Kidney (tissue), 14 donors: ENCODE measurements around the gene ZSCAN10. TPM values are rescaled to one million over a fixed set of nuclear protein-coding genes. Genes with fewer than 3 reads are reported as not detected.
A peak's percentile ranks its signal among the peaks of the same experiment; 100 is the strongest.
"Not testable (repeated sequence)": the region's sequence is repeated elsewhere in the genome, so short reads cannot be mapped to it uniquely, and the experiment has no call there.

Experiments used
- DNase-seq, 5 donors: peaks; one replicate each; pipeline ENCODE4 v3.0.0-alpha.2; 2013 to 2020
- FAIRE-seq: peaks from 2 replicates; lab custom pipeline; 2012; peaks lifted over from hg19 to GRCh38; lab: Jason Lieb, UNC
- H3K27ac ChIP-seq, 2 donors: one replicate each; pipeline ENCODE4 v1.7.0; 2013; ENCODE audit warnings: low read depth in 2 of 2, low read length in 2 of 2, inconsistent platforms in 1 of 2
- H3K27me3 ChIP-seq: one replicate; pipeline ENCODE4 v1.7.1; 2013; ENCODE audit warnings: low read length, inconsistent platforms; ENCODE audit not compliant: control insufficient read depth, insufficient read depth
- H3K36me3 ChIP-seq, 3 donors: one replicate each; pipeline versions ENCODE4 v1.7.0 to v1.7.1; 2013; ENCODE audit warnings: low read length in 3 of 3, control low read depth in 1 of 3, inconsistent platforms in 1 of 3; ENCODE audit not compliant: insufficient read depth in 3 of 3, control insufficient read depth in 2 of 3
- H3K4me1 ChIP-seq, 3 donors: one replicate each; pipeline versions ENCODE4 v1.7.0 to v1.7.1; 2013; ENCODE audit warnings: low read length in 3 of 3, inconsistent platforms in 1 of 3, low read depth in 1 of 3; ENCODE audit not compliant: control insufficient read depth in 2 of 3, insufficient read depth in 2 of 3
- H3K4me3 ChIP-seq, 3 donors: one replicate each; pipeline versions ENCODE4 v1.7.0 to v1.8.1; 2013; ENCODE audit warnings: low read length in 3 of 3, control low read depth in 1 of 3, inconsistent platforms in 1 of 3
- H3K9ac ChIP-seq, 3 donors: one replicate each; pipeline versions ENCODE4 v1.7.0 to v1.7.1; 2013; ENCODE audit warnings: low read length in 3 of 3, control low read depth in 1 of 3, inconsistent platforms in 1 of 3
- H3K9me3 ChIP-seq, 3 donors: one replicate each; pipeline versions ENCODE4 v1.7.0 to v1.7.1; 2013; ENCODE audit warnings: low read length in 3 of 3, control low read depth in 1 of 3, inconsistent platforms in 1 of 3; ENCODE audit not compliant: control insufficient read depth in 2 of 3, insufficient read depth in 1 of 3
- intact Hi-C: fragments of 100-400 bp; cut with DNase I; formaldehyde crosslinking; loops from one replicate; pipeline ENCODE4 v1.11.1; 2022
- polyA plus RNA-seq: library from polyadenylated mRNA; stranded (reverse); fragments of 350-450 nt; fragmentation: Illumina TruSeq; extraction: RNeasy Lipid Tissue Mini Kit (QIAGEN cat#74804); gene quantifications from one replicate; pipeline ENCODE4 v1.2.3, GENCODE V29; 2014; ENCODE audit warnings: low read depth, low replicate concordance; ENCODE audit not compliant: insufficient read depth
- total RNA-seq: library from RNA; stranded (reverse); fragmentation: NEBNext Ultra II Directional; extraction: Animal tissue kit (Norgen Biotek cat#: 25700); gene quantifications from one replicate; pipeline ENCODE4 v1.2.1, GENCODE V29; 2021
- TF ChIP-seq, protein P1 (sequence below): IDR thresholded peaks from 3 replicates; pipeline ENCODE4 v1.5.1; 2012; ENCODE audit warnings: mild to moderate bottlenecking, moderate library complexity, borderline replicate concordance; ENCODE audit not compliant: insufficient read depth; ENCODE audit errors: extremely low read depth
- donor health status: control.
- donor health status: control.
- donor health status: control.
- donor health status: control.
- donor health status: control.
- donor health status: DM: yes; HTN: yes; CAD: no.
- donor health status: Normal renal cell carcinoma (clear cell type).

The ZSCAN10 gene
- total and polyA plus RNA-seq, 2 donors from 2014 or later, result not detected

DNA sequence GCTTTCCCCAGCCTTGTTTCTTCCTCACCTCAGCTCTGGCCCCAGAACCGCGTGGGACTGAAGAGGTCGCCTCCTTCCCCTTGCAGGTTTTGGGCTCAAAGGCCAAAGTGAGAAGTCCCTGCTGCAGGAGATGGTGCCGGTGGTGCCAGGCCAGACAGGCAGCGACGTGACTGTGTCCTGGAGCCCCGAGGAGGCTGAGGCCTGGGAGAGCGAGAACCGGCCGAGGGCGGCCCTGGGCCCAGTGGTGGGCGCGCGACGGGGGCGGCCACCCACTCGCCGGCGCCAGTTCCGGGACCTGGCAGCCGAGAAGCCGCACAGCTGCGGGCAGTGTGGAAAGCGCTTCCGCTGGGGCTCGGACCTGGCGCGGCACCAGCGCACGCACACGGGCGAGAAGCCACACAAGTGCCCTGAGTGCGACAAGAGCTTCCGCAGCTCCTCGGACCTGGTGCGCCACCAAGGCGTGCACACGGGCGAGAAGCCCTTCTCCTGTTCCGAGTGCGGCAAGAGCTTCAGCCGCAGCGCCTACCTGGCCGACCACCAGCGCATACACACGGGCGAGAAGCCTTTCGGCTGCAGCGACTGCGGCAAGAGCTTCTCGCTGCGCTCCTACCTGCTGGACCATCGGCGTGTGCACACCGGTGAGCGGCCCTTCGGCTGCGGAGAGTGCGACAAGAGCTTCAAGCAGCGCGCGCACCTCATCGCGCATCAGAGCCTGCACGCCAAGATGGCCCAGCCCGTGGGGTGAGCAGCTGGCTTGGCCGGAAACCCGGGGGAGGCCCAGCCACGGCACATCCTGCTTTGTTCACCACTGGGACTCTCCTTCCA is 41.7 kb upstream of the ZSCAN10 start:
- Histone ChIP-seq H3K9ac (no peak overlapping the region), H3K36me3 (peaks cover 0 to 7% (median 0%) of the 10 kb centered on the region in 3 donors), H3K4me1 (peaks cover 0 to 3% (median 0%) of the 10 kb centered on the region in 3 donors), H3K27me3 (no peaks in the 10 kb centered on the region), H3K9me3 (no peaks in the 10 kb centered on the region), H3K27ac (no peak overlapping the region), H3K4me3 (no peak overlapping the region)
- TF ChIP-seq, protein P1, sequence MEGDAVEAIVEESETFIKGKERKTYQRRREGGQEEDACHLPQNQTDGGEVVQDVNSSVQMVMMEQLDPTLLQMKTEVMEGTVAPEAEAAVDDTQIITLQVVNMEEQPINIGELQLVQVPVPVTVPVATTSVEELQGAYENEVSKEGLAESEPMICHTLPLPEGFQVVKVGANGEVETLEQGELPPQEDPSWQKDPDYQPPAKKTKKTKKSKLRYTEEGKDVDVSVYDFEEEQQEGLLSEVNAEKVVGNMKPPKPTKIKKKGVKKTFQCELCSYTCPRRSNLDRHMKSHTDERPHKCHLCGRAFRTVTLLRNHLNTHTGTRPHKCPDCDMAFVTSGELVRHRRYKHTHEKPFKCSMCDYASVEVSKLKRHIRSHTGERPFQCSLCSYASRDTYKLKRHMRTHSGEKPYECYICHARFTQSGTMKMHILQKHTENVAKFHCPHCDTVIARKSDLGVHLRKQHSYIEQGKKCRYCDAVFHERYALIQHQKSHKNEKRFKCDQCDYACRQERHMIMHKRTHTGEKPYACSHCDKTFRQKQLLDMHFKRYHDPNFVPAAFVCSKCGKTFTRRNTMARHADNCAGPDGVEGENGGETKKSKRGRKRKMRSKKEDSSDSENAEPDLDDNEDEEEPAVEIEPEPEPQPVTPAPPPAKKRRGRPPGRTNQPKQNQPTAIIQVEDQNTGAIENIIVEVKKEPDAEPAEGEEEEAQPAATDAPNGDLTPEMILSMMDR, result no peak
- intact Hi-C loops, result no loop called here
- FAIRE-seq (no peak), DNase-seq (peak in 2 of 5 donors; percentile 33 to 69)

DNA sequence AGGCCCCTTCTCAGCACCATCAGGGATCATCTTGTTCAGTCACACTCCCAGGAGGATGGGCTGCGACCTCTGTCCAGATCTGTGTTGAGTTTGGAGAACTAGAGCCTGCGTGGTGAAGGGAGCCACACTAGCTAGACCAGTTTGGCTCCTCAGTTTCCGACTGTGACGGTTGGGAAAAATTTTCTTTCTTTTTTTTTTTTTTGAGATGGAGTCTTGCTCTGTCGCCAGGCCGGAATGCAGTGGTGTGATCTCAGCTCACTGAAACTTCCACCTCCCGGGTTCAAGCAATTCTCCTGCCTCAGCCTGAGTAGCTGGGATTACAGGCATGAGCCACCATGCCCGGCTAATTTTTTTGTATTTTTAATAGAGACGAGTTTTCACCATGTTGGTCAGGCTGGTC is 40.5 kb upstream of the ZSCAN10 start:
- intact Hi-C loops, H3K36me3 ChIP-seq, H3K27ac ChIP-seq, FAIRE-seq, H3K9me3 ChIP-seq, DNase-seq, H3K4me1 ChIP-seq, H3K9ac ChIP-seq, H3K4me3 ChIP-seq, H3K27me3 ChIP-seq: not testable (repeated sequence)

DNA sequence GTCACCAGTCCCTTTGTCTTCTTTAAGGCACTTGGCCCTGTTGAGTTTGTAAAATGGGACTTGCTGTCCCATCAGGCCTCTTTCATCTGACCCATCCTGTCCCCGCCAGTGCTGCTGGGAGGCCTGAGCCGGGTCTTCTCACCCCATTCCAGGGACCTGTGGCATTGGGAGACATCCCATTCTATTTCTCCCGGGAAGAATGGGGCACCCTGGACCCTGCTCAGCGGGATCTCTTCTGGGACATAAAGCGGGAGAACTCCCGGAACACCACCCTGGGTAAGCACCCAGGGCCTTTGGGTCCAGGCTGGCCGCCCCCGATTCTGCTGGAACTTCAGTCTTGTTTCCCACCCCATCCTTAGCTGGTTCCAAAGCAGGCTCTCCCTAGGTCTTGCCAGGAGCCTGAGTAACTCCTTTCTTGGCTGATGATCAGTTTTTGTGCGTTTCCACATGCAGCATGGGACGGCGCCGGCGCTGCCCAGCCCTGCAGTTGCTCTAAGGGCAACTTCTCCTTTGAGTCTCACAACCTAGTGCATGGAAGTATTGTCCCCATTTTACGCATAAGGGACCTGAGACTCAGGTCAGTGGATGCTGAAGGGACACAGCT is 39.8 kb upstream of the ZSCAN10 start:
- Histone ChIP-seq H3K27ac (no peak overlapping the region), H3K4me3 (no peak overlapping the region), H3K27me3 (no peaks in the 10 kb centered on the region), H3K4me1 (peaks cover 0 to 6% (median 0%) of the 10 kb centered on the region in 3 donors), H3K36me3 (peaks cover 0 to 7% (median 0%) of the 10 kb centered on the region in 3 donors), H3K9me3 (no peaks in the 10 kb centered on the region), H3K9ac (no peak overlapping the region)
- FAIRE-seq (no peak), DNase-seq (peak in 2 of 5 donors; percentile 28 to 29)
- intact Hi-C loops, result no loop called here
- TF ChIP-seq, protein P1, result no peak

DNA sequence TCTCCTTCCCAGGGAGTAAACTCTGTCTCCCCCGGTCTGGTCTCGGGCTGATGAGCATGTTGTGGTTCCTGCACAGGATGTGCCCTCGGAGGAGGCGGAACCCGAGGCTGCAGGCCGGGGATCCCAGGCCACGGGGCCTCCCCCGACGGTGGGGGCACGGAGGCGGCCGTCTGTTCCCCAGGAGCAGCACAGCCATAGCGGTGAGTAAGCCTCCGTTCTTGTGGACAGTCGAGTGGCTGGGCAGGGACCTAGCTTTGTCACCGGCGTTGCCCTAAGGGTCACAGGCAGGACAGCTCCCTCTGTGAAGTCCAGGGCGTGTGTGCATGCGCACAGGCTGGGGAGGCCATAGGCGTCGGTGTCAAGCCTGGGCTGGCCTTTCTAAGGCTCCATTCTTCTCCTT is 39.2 kb upstream of the ZSCAN10 start:
- DNase-seq (peak in 1 of 5 donors; percentile 58), FAIRE-seq (no peak)
- Histone ChIP-seq H3K27ac (no peak overlapping the region), H3K4me3 (no peak overlapping the region), H3K9me3 (no peaks in the 10 kb centered on the region), H3K9ac (no peak overlapping the region), H3K4me1 (peaks cover 0 to 7% (median 0%) of the 10 kb centered on the region in 3 donors), H3K36me3 (peaks cover 0 to 7% (median 0%) of the 10 kb centered on the region in 3 donors), H3K27me3 (no peaks in the 10 kb centered on the region)
- TF ChIP-seq, protein P1, result no peak
- intact Hi-C loops, result no loop called here
